ENCODE data around the gene BIN1. TPM values are rescaled to one million over a fixed set of nuclear protein-coding genes. Genes with fewer than 3 reads are reported as not detected.
A peak's percentile ranks its signal among the peaks of the same experiment; 100 is the strongest.

BIN1 gene
- total RNA-seq, 4 donors from 2014 or later, result 95.7 to 146 (median 98.8) TPM

DNA sequence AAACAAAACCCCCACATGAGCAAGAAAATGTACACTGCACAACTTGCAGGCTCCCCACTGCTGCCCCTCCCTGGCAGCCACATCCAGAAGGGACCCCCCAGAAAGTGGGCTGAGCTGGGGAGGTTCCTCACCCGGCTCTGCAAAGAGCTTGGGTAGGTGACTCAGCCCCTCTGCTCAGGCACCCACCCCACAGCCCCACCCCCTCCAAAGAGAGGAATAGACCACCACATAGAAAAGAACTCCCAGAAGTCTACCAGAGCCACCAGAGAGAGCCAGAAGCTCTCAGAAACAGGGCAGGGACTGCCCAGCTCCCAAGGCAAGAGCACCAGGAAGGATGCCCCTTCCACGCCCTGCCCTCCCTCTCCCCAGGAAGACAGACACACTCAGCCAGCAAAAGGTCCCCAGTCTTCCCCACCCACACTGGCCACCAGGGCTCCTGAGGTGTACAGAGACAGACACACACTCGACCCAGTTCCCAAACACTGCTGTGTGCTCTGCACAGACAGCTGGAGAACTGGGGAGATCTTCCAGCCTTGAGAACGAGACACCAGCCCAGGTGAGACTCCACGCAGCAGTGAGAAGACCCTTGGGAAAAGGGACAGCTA, 28.2 kb downstream of the BIN1 start:
- H3K4me1 ChIP-seq, result peaks cover 0 to 100% (median 82%) of the 10 kb centered on the region in 4 donors
- H3K36me3 ChIP-seq, result no peaks in the 10 kb centered on the region
- DNase-seq (ENCODE audit: low spot score in 2 of 2), result no peak
- H3K27me3 ChIP-seq, result no peaks in the 10 kb centered on the region
- TF ChIP-seq CTCF (IDR thresholded peaks at IDR 0.05), result no peak
- TF ChIP-seq EP300 (IDR thresholded peaks at IDR 0.05), result no peak
- TF ChIP-seq POLR2A (IDR thresholded peaks at IDR 0.05), result no peak
- no peaks in the 10 kb centered on the region for H3K9me3 ChIP-seq
- 59 to 68% methylated on average over 4 to 5 of the region's 5 CpGs for WGBS, 2 donors
- H3K4me3 ChIP-seq, result no peak overlapping the region
- H3K27ac ChIP-seq, result peak overlapping the region; percentile 84 to 97 (median 91)

- Histone ChIP-seq H3K4me1 (peaks cover 0 to 100% (median 80%) of the 10 kb centered on the region in 4 donors), H3K4me3 (no peak overlapping the region), H3K36me3 (no peaks in the 10 kb centered on the region), H3K27ac (peak overlapping the region; percentile 84 to 97 (median 91)), H3K9me3 (no peaks in the 10 kb centered on the region), H3K27me3 (no peaks in the 10 kb centered on the region)
- TF ChIP-seq POLR2A (IDR thresholded peaks at IDR 0.05) (no peak), EP300 (IDR thresholded peaks at IDR 0.05) (no peak), CTCF (IDR thresholded peaks at IDR 0.05) (no peak)
- WGBS, 2 donors, result 63 to 65% methylated on average over 3 to 5 of the region's 5 CpGs
- DNase-seq (ENCODE audit: low spot score in 2 of 2), result no peak
Measured at GRCh38 chr2:127078028-127078427, 28.9 kb downstream of the BIN1 start.

DNA sequence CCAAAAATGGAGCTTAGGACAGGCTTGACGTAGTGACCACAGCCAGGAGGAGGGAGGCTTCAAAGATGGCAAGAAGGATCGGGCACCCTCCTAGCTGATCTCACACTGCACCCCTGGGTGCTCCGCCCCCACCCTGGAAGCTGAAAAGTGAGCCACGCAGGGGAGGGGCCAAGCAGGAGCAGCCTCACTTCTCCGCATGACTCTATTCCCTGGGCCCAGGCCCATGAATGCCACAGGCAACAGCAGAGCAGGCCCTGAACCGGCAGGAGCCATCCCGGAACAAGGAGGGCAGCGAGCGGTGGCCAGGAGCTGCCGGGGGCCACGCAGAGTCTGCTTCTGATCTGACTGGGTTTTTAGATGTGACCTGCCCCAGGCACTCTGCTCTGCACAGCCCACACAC, 30.0 kb downstream of the BIN1 start:
- H3K4me1 ChIP-seq, result peaks cover 0 to 100% (median 75%) of the 10 kb centered on the region in 4 donors
- no peaks in the 10 kb centered on the region for H3K27me3 ChIP-seq
- H3K9me3 ChIP-seq, result no peaks in the 10 kb centered on the region
- H3K4me3 ChIP-seq, result peak overlapping the region in 1 of 4 donors; percentile 6
- WGBS, 2 donors, result 42 to 58% methylated on average over 8 to 11 of the region's 11 CpGs
- peak overlapping the region; percentile 6 to 97 (median 88) for H3K27ac ChIP-seq
- peaks cover 0 to 8% (median 0%) of the 10 kb centered on the region in 3 donors for H3K36me3 ChIP-seq
- DNase-seq (ENCODE audit: low spot score in 2 of 2), result no peak
- TF ChIP-seq EP300 (IDR thresholded peaks at IDR 0.05), result peak in 1 of 2 donors; percentile 24
- no peak for TF ChIP-seq POLR2A (IDR thresholded peaks at IDR 0.05)
- no peak for TF ChIP-seq CTCF (IDR thresholded peaks at IDR 0.05)

GRCh38 chr2:127076290-127076689, 30.7 kb downstream of the BIN1 start:
- no peak for TF ChIP-seq CTCF (IDR thresholded peaks at IDR 0.05)
- no peak for TF ChIP-seq EP300 (IDR thresholded peaks at IDR 0.05)
- no peak for TF ChIP-seq POLR2A (IDR thresholded peaks at IDR 0.05)
- H3K4me1 ChIP-seq, result peaks cover 0 to 100% (median 69%) of the 10 kb centered on the region in 4 donors
- no peak overlapping the region for H3K4me3 ChIP-seq
- DNase-seq (ENCODE audit: low spot score in 2 of 2), result no peak
- 72 to 82% methylated on average over 5 of the region's 5 CpGs for WGBS, 2 donors
- H3K27ac ChIP-seq, result peak overlapping the region; percentile 6 to 97 (median 88)
- peaks cover 0 to 13% (median 0%) of the 10 kb centered on the region in 3 donors for H3K36me3 ChIP-seq
- H3K27me3 ChIP-seq, result no peaks in the 10 kb centered on the region
- H3K9me3 ChIP-seq, result no peaks in the 10 kb centered on the region

- Histone ChIP-seq H3K4me1 (peaks cover 0 to 95% (median 66%) of the 10 kb centered on the region in 4 donors), H3K27me3 (no peaks in the 10 kb centered on the region), H3K27ac (peak overlapping the region in 2 of 4 donors; percentile 92 to 97), H3K36me3 (peaks cover 0 to 18% (median 0%) of the 10 kb centered on the region in 3 donors), H3K9me3 (no peaks in the 10 kb centered on the region), H3K4me3 (no peak overlapping the region)
- no peak for TF ChIP-seq CTCF (IDR thresholded peaks at IDR 0.05)
- TF ChIP-seq POLR2A (IDR thresholded peaks at IDR 0.05), result no peak
- no peak for TF ChIP-seq EP300 (IDR thresholded peaks at IDR 0.05)
- 67 to 75% methylated on average over 6 of the region's 6 CpGs for WGBS, 2 donors
- DNase-seq (ENCODE audit: low spot score in 2 of 2), result no peak
Measured at GRCh38 chr2:127075821-127076220, 31.1 kb downstream of the BIN1 start.
